Adrenal gland (tissue), 12 donors: ENCODE results near the gene PDE6B. TPM values are rescaled to one million over a fixed set of nuclear protein-coding genes. Genes with fewer than 3 reads are reported as not detected.

Source experiments
- DNase-seq, 7 donors: peaks; one replicate each; pipeline ENCODE4 v3.0.0-alpha.2; 2019 to 2020
- H3K27ac ChIP-seq, 5 donors: fragments of 200-600 bp; sonication (generic) in 4 of 5; 1 replicate in 3 of 5; 2 replicates in 2 of 5; pipeline versions ENCODE4 v1.5.1 to v1.8.0; 2016 to 2020; ENCODE audit warnings: mild to moderate bottlenecking in 1 of 5
- H3K27me3 ChIP-seq: fragments of 200-600 bp; 2 replicates; pipeline ENCODE4 v1.8.0; 2021
- H3K36me3 ChIP-seq, 2 donors: fragments of 200-600 bp; replicated peaks in 1 of 2; 1 replicate in 1 of 2; 2 replicates in 1 of 2; pipeline versions ENCODE4 v1.5.1 to v1.8.0; 2018 to 2022
- H3K4me1 ChIP-seq, 2 donors: fragments of 200-600 bp; replicated peaks in 1 of 2; 1 replicate in 1 of 2; 2 replicates in 1 of 2; pipeline versions ENCODE4 v1.5.1 to v1.8.0; 2018 to 2021
- H3K4me3 ChIP-seq, 4 donors: fragments of 200-600 bp; sonication (generic) in 3 of 4; one replicate each; pipeline ENCODE4 v1.5.1; 2016 to 2018
- H3K9me3 ChIP-seq, 3 donors: fragments of 200-600 bp; sonication (generic) in 1 of 3; replicated peaks in 1 of 3; 1 replicate in 2 of 3; 2 replicates in 1 of 3; pipeline versions ENCODE4 v1.5.1 to v1.8.0; 2016 to 2021
- POLR2A ChIP-seq, 2 donors: fragments of 450-650 bp; IDR thresholded peaks; one replicate each; pipeline ENCODE4 v1.6.1; 2017; ENCODE audit warnings: antibody characterized with exemption in 2 of 2, mild to moderate bottlenecking in 2 of 2, moderate library complexity in 1 of 2
- WGBS, 4 donors: extraction: QIAGEN DNeasy Blood & Tissue Kit in 2 of 4; methylation state at CpG; one replicate each; pipeline versions ENCODE4 v1.1.5 to v1.1.7; 2013 to 2017; 5-methylcytosine and 5-hydroxymethylcytosine counted together
- intact Hi-C, 2 donors: fragments of 100-400 bp; cut with DNase I; formaldehyde crosslinking; loops; one replicate each; pipeline versions ENCODE4 v1.14.1 to v1.15.0; 2022 to 2023
- polyA plus RNA-seq, 3 donors: library from polyadenylated mRNA; stranded (reverse); fragments of 200-250 nt in 2 of 3; fragments of 350-450 nt in 1 of 3; fragmentation: Illumina TruSeq in 1 of 3; extraction: RNeasy Lipid Tissue Mini Kit (QIAGEN cat#74804) in 1 of 3; gene quantifications; one replicate each; pipeline ENCODE4 v1.2.3, GENCODE V29; 2013 to 2014
- total RNA-seq, 9 donors: library from RNA; depleted of rRNA in 4 of 9; stranded (reverse); fragments of >200 nt in 4 of 9; fragments of 120-200 nt in 1 of 9; fragmentation: NEBNext Ultra II Directional in 1 of 9; extraction: Animal tissue kit (Norgen Biotek cat#: 25700) in 1 of 9; gene quantifications; one replicate each; pipeline versions ENCODE4 v1.1.0 to v1.2.4, GENCODE V29; 2013 to 2023
- TF ChIP-seq, protein P1 (sequence below), 6 experiments: fragments of 450-650 bp in 4 of 6; fragments of 200-600 bp in 2 of 6; sonication (generic) in 1 of 6; IDR thresholded peaks; 1 replicate in 5 of 6; 2 replicates in 1 of 6; pipeline versions ENCODE4 v1.5.1 to v1.8.0; 2016 to 2021; ENCODE audit warnings: antibody characterized with exemption in 6 of 6, mild to moderate bottlenecking in 2 of 6, moderate library complexity in 1 of 6
- donor health status: healthy with polysubstance abuse.
- donor health status: Bipolar disorder and iron deficiency.
- donor health status: DM: yes; HTN: yes; CAD: no.
- donor health status: DM: no; HTN: no; CAD: no.
- donor health status: DM: no; HTN: no; CAD: no.
- donor health status: DM: yes; HTN: yes; CAD: no.

The PDE6B gene
- total and polyA plus RNA-seq, 12 donors: 0.68 to 26.6 (median 1.9) TPM; not detected in 2

GRCh38 chr4:685679-686412, 60.5 kb downstream of the PDE6B start:
- no peaks in the 10 kb centered on the region for H3K27me3 ChIP-seq
- intact Hi-C loops: no loop called here
- no peaks in the 10 kb centered on the region for H3K36me3 ChIP-seq
- no peaks in the 10 kb centered on the region for H3K9me3 ChIP-seq
- WGBS, 4 donors: 88 to 100% (median 96%) methylated on average over 15 to 37 of the region's 37 CpGs
- H3K27ac ChIP-seq: no peak overlapping the region
- peaks cover 24 to 45% of the 10 kb centered on the region in 2 donors for H3K4me1 ChIP-seq
- H3K4me3 ChIP-seq: no peak overlapping the region
- DNase-seq: peak in 1 of 7 donors; percentile 38
- TF ChIP-seq, protein P1, sequence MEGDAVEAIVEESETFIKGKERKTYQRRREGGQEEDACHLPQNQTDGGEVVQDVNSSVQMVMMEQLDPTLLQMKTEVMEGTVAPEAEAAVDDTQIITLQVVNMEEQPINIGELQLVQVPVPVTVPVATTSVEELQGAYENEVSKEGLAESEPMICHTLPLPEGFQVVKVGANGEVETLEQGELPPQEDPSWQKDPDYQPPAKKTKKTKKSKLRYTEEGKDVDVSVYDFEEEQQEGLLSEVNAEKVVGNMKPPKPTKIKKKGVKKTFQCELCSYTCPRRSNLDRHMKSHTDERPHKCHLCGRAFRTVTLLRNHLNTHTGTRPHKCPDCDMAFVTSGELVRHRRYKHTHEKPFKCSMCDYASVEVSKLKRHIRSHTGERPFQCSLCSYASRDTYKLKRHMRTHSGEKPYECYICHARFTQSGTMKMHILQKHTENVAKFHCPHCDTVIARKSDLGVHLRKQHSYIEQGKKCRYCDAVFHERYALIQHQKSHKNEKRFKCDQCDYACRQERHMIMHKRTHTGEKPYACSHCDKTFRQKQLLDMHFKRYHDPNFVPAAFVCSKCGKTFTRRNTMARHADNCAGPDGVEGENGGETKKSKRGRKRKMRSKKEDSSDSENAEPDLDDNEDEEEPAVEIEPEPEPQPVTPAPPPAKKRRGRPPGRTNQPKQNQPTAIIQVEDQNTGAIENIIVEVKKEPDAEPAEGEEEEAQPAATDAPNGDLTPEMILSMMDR (IDR thresholded peaks at IDR 0.05): no peak
- no peak for TF ChIP-seq POLR2A (IDR thresholded peaks at IDR 0.05)

GRCh38 chr4:686413-687040, 61.2 kb downstream of the PDE6B start:
- Histone ChIP-seq H3K4me1 (peaks cover 20 to 41% of the 10 kb centered on the region in 2 donors), H3K27me3 (no peaks in the 10 kb centered on the region), H3K36me3 (no peaks in the 10 kb centered on the region), H3K4me3 (no peak overlapping the region), H3K9me3 (no peaks in the 10 kb centered on the region), H3K27ac (peak overlapping the region; percentile 83 to 99 (median 97))
- WGBS, 4 donors: 73 to 90% (median 84%) methylated on average over 6 to 31 of the region's 31 CpGs; no CpG with 5 or more reads in 1 of the 4 donors
- TF ChIP-seq, protein P1 (IDR thresholded peaks at IDR 0.05): no peak
- no peak for TF ChIP-seq POLR2A (IDR thresholded peaks at IDR 0.05)
- DNase-seq: peak in 3 of 7 donors; percentile 42 to 59 (median 55)
- intact Hi-C loops: no loop called here

- no peaks in the 10 kb centered on the region for H3K36me3 ChIP-seq
- intact Hi-C loops: no loop called here
- H3K27ac ChIP-seq: peak overlapping the region; percentile 83 to 99 (median 97)
- peak; percentile 94 to 99 (median 99) for DNase-seq
- 15 to 37% (median 32%) methylated on average over 2 to 38 of the region's 38 CpGs for WGBS, 4 donors
- H3K27me3 ChIP-seq: no peaks in the 10 kb centered on the region
- no peaks in the 10 kb centered on the region for H3K9me3 ChIP-seq
- H3K4me3 ChIP-seq: peak overlapping the region in 2 of 4 donors; percentile 5 to 54
- peaks cover 20 to 41% of the 10 kb centered on the region in 2 donors for H3K4me1 ChIP-seq
- TF ChIP-seq, protein P1 (IDR thresholded peaks at IDR 0.05): peak in 1 of 6 experiments; percentile 6
- peak; percentile 55 to 88 for TF ChIP-seq POLR2A (IDR thresholded peaks at IDR 0.05)
Measured at GRCh38 chr4:687048-687970, 61.9 kb downstream of the PDE6B start.
